ENCODE data around the gene PTPN14.

Gene PTPN14

GRCh38 chr1:214455971-214456867 lies 95.2 kb downstream of the PTPN14 start:
- ATAC-seq (replicated peaks; ENCODE audit: extremely low read depth, poor library complexity, severe bottlenecking) (no peak), DNase-seq (ENCODE audit: low spot score in 2 of 2) (no peak)
- Mint-ChIP-seq H3K27me3 (peaks cover 16% of the 10 kb centered on the region), H3K4me3 (no peak overlapping the region), H3K36me3 (ENCODE audit: insufficient read depth) (no peaks in the 10 kb centered on the region), H3K27ac (ENCODE audit: low read depth) (no peak overlapping the region), H3K9me3 (no peaks in the 10 kb centered on the region), H3K4me1 (peaks cover 6% of the 10 kb centered on the region)

GRCh38 chr1:214455479-214455878 lies 95.9 kb downstream of the PTPN14 start:
- H3K36me3 Mint-ChIP-seq (ENCODE audit: insufficient read depth), result no peaks in the 10 kb centered on the region
- peaks cover 23% of the 10 kb centered on the region for H3K27me3 Mint-ChIP-seq
- H3K9me3 Mint-ChIP-seq, result no peaks in the 10 kb centered on the region
- ATAC-seq (replicated peaks; ENCODE audit: extremely low read depth, poor library complexity, severe bottlenecking) (no peak), DNase-seq (ENCODE audit: low spot score in 2 of 2) (no peak)
- peaks cover 6% of the 10 kb centered on the region for H3K4me1 Mint-ChIP-seq
- no peak overlapping the region for H3K4me3 Mint-ChIP-seq
- no peak overlapping the region for H3K27ac Mint-ChIP-seq (ENCODE audit: low read depth)

- no peak overlapping the region for H3K27ac Mint-ChIP-seq (ENCODE audit: low read depth)
- no peaks in the 10 kb centered on the region for H3K36me3 Mint-ChIP-seq (ENCODE audit: insufficient read depth)
Measured at GRCh38 chr1:214454569-214455396, 96.6 kb downstream of the PTPN14 start.

GRCh38 chr1:214453109-214453722 lies 98.2 kb downstream of the PTPN14 start:
- Mint-ChIP-seq H3K4me1 (peaks cover 6% of the 10 kb centered on the region), H3K36me3 (ENCODE audit: insufficient read depth) (no peaks in the 10 kb centered on the region), H3K9me3 (no peaks in the 10 kb centered on the region), H3K27me3 (peaks cover 24% of the 10 kb centered on the region), H3K27ac (ENCODE audit: low read depth) (no peak overlapping the region), H3K4me3 (no peak overlapping the region)
- DNase-seq (ENCODE audit: low spot score in 2 of 2), result no peak
- ATAC-seq (replicated peaks; ENCODE audit: extremely low read depth, poor library complexity, severe bottlenecking), result no peak

More at GRCh38 chr1:214454569-214455396, 96.6 kb downstream of the PTPN14 start:
- ATAC-seq (replicated peaks; ENCODE audit: extremely low read depth, poor library complexity, severe bottlenecking), result no peak
- Mint-ChIP-seq H3K4me3 (no peak overlapping the region), H3K9me3 (no peaks in the 10 kb centered on the region), H3K27me3 (peaks cover 24% of the 10 kb centered on the region), H3K4me1 (peaks cover 6% of the 10 kb centered on the region)
- no peak for DNase-seq (ENCODE audit: low spot score in 2 of 2)

GRCh38 chr1:214452152-214452784 lies 99.1 kb downstream of the PTPN14 start:
- no peak overlapping the region for H3K4me3 Mint-ChIP-seq
- H3K27me3 Mint-ChIP-seq, result peaks cover 24% of the 10 kb centered on the region
- H3K9me3 Mint-ChIP-seq, result no peaks in the 10 kb centered on the region
- H3K27ac Mint-ChIP-seq (ENCODE audit: low read depth), result no peak overlapping the region
- H3K4me1 Mint-ChIP-seq, result peaks cover 6% of the 10 kb centered on the region
- no peaks in the 10 kb centered on the region for H3K36me3 Mint-ChIP-seq (ENCODE audit: insufficient read depth)
- ATAC-seq (replicated peaks; ENCODE audit: extremely low read depth, poor library complexity, severe bottlenecking), result no peak
- no peak for DNase-seq (ENCODE audit: low spot score in 2 of 2)

GRCh38 chr1:214451596-214451995 lies 99.8 kb downstream of the PTPN14 start:
- Mint-ChIP-seq H3K9me3 (no peaks in the 10 kb centered on the region), H3K4me3 (no peak overlapping the region), H3K36me3 (ENCODE audit: insufficient read depth) (no peaks in the 10 kb centered on the region), H3K4me1 (peaks cover 6% of the 10 kb centered on the region), H3K27ac (ENCODE audit: low read depth) (no peak overlapping the region), H3K27me3 (peaks cover 24% of the 10 kb centered on the region)
- DNase-seq (ENCODE audit: low spot score in 2 of 2), result no peak
- no peak for ATAC-seq (replicated peaks; ENCODE audit: extremely low read depth, poor library complexity, severe bottlenecking)

GRCh38 chr1:214449371-214449770 lies 102.0 kb downstream of the PTPN14 start:
- H3K9me3 Mint-ChIP-seq, result no peaks in the 10 kb centered on the region
- no peak overlapping the region for H3K27ac Mint-ChIP-seq (ENCODE audit: low read depth)
- H3K27me3 Mint-ChIP-seq, result peaks cover 24% of the 10 kb centered on the region
- DNase-seq (ENCODE audit: low spot score in 2 of 2), result no peak
- no peak for ATAC-seq (replicated peaks; ENCODE audit: extremely low read depth, poor library complexity, severe bottlenecking)
- H3K4me1 Mint-ChIP-seq, result no peaks in the 10 kb centered on the region
- H3K36me3 Mint-ChIP-seq (ENCODE audit: insufficient read depth), result no peaks in the 10 kb centered on the region
- H3K4me3 Mint-ChIP-seq, result no peak overlapping the region

- no peak for ATAC-seq (replicated peaks; ENCODE audit: extremely low read depth, poor library complexity, severe bottlenecking)
- no peak for DNase-seq (ENCODE audit: low spot score in 2 of 2)
- Mint-ChIP-seq H3K27ac (ENCODE audit: low read depth) (no peak overlapping the region), H3K27me3 (peaks cover 24% of the 10 kb centered on the region), H3K36me3 (ENCODE audit: insufficient read depth) (no peaks in the 10 kb centered on the region), H3K4me3 (no peak overlapping the region), H3K4me1 (no peaks in the 10 kb centered on the region), H3K9me3 (no peaks in the 10 kb centered on the region)
Measured at GRCh38 chr1:214448536-214448935, 102.9 kb downstream of the PTPN14 start.

GRCh38 chr1:214447557-214447871 lies 103.9 kb downstream of the PTPN14 start:
- peaks cover 21% of the 10 kb centered on the region for H3K27me3 Mint-ChIP-seq
- H3K4me3 Mint-ChIP-seq, result no peak overlapping the region
- no peaks in the 10 kb centered on the region for H3K36me3 Mint-ChIP-seq (ENCODE audit: insufficient read depth)
- ATAC-seq (replicated peaks; ENCODE audit: extremely low read depth, poor library complexity, severe bottlenecking), result no peak
- H3K4me1 Mint-ChIP-seq, result no peaks in the 10 kb centered on the region
- no peak for DNase-seq (ENCODE audit: low spot score in 2 of 2)
- H3K27ac Mint-ChIP-seq (ENCODE audit: low read depth), result no peak overlapping the region
- H3K9me3 Mint-ChIP-seq, result no peaks in the 10 kb centered on the region

- no peak for DNase-seq (ENCODE audit: low spot score in 2 of 2)
- Mint-ChIP-seq H3K9me3 (no peaks in the 10 kb centered on the region), H3K27ac (ENCODE audit: low read depth) (no peak overlapping the region), H3K27me3 (peaks cover 15% of the 10 kb centered on the region), H3K36me3 (ENCODE audit: insufficient read depth) (no peaks in the 10 kb centered on the region), H3K4me3 (no peak overlapping the region), H3K4me1 (no peaks in the 10 kb centered on the region)
- ATAC-seq (replicated peaks; ENCODE audit: extremely low read depth, poor library complexity, severe bottlenecking), result no peak
Measured at GRCh38 chr1:214446772-214447556, 104.4 kb downstream of the PTPN14 start.

GRCh38 chr1:214445831-214446614 lies 105.4 kb downstream of the PTPN14 start:
- Mint-ChIP-seq H3K27ac (ENCODE audit: low read depth) (no peak overlapping the region), H3K36me3 (ENCODE audit: insufficient read depth) (no peaks in the 10 kb centered on the region), H3K4me1 (no peaks in the 10 kb centered on the region), H3K4me3 (no peak overlapping the region), H3K27me3 (peaks cover 6% of the 10 kb centered on the region), H3K9me3 (no peaks in the 10 kb centered on the region)
- DNase-seq (ENCODE audit: low spot score in 2 of 2) (no peak), ATAC-seq (replicated peaks; ENCODE audit: extremely low read depth, poor library complexity, severe bottlenecking) (no peak)
